ENCODE results near the gene PLCB1. TPM values are rescaled to one million over a fixed set of nuclear protein-coding genes. Genes with fewer than 3 reads are reported as not detected.

PLCB1 gene
- total and polyA plus RNA-seq, 2 of the 4 experiments (the other 2 are of a cell fraction): 5.6 to 16.1 TPM

DNA sequence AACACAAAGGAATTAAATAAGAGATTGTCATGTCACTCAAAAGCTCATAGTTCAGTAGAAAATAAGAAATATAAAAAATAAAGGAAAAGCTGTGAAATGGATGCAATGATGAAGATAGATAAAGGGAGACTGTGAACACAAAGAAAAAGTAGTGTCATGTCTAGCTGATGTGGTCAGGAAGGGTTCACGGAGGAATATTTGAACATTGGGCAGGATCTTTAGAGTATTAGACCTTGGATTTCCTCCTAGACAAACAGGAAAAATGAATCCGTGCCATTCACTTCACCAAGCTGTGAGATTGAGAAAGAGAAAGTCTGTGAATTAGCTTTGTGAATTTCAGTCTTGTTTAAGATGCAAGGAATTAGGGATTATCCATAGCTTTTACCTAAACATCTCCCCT, 522.4 kb downstream of the PLCB1 start:
- ATAC-seq (ENCODE audit: low read depth) (no peak), DNase-seq (no peak)
- dilution Hi-C loops (cut with HindIII; ENCODE audit: low sequenced_read_pairs, unreplicated experiment) (no loop called here), in situ Hi-C loops (cut with MboI; ENCODE audit: low sequenced_read_pairs) (no loop called here), intact Hi-C loops (cut with micrococcal nuclease) (no loop called here)
- H3K79me1 ChIP-seq (ENCODE audit: low read depth in 1 of 2, low read length in 2 of 2): no peaks in the 10 kb centered on the region
- H3K14ac ChIP-seq (replicated peaks; ENCODE audit: low read depth, low read length): no peak overlapping the region
- H2AFZ ChIP-seq (replicated peaks; ENCODE audit: low read length, poor library complexity): no peak overlapping the region
- ChIA-PET POLR2A (ENCODE audit: unreplicated experiment) (no interaction called here), CTCF (interaction anchor here (0.6 kb wide), 1 partner anchor 813 kb away, joined by 3 read pairs; no protein-coding TSS in a partner anchor)
- no peak overlapping the region for H3K56ac ChIP-seq (ENCODE audit: extremely low read depth, insufficient read depth, low read length)
- no peaks in the 10 kb centered on the region for H4K20me1 ChIP-seq (ENCODE audit: insufficient read depth, low read length)
- no peak overlapping the region; the same call in 1 of the 2 replicates for H2BK20ac ChIP-seq (ENCODE audit: low read depth, low read length)
- no TSS peak for BruUV-seq (replicated peaks)
- H3K27ac ChIP-seq (ENCODE audit: insufficient read depth, low read length): no peak overlapping the region
- H4K5ac ChIP-seq (ENCODE audit: low read depth, low read length): no peak overlapping the region
- WGBS, 2 experiments (ENCODE audit: extremely low coverage in 2 of 2, insufficient read length in 1 of 2): no CpG with 5 or more reads among the region's 2 CpGs
- H3K36me3 ChIP-seq (ENCODE audit: control insufficient read depth, insufficient read depth, low read length): no peaks in the 10 kb centered on the region
- H2AK5ac ChIP-seq (ENCODE audit: low read depth, low read length): no peak overlapping the region
- no peak overlapping the region for H2BK5ac ChIP-seq (ENCODE audit: low read depth, low read length, poor library complexity, severe bottlenecking)
- H3K18ac ChIP-seq (ENCODE audit: low read depth, low read length): no peak overlapping the region
- H3K4me3 ChIP-seq (ENCODE audit: insufficient read depth, low read depth, low read length): no peak overlapping the region
- no peak overlapping the region for H3K9ac ChIP-seq (ENCODE audit: low read depth, low read length)
- TF ChIP-seq RCOR1 (IDR thresholded peaks at IDR 0.05; ENCODE audit: insufficient replicate concordance, low read length): no peak
- no peak for TF ChIP-seq MXI1 (IDR thresholded peaks at IDR 0.05; ENCODE audit: borderline replicate concordance, low read depth, low read length)
- TF ChIP-seq BHLHE40 (IDR thresholded peaks at IDR 0.05; ENCODE audit: low read depth, low read length): no peak
- no peak for TF ChIP-seq CEBPB (IDR thresholded peaks at IDR 0.05; ENCODE audit: low read depth, low read length)
- TF ChIP-seq RFX5 (IDR thresholded peaks at IDR 0.05; ENCODE audit: low read depth, low read length): no peak
- no peak for TF ChIP-seq FOS (IDR thresholded peaks at IDR 0.05; ENCODE audit: low read depth, low read length)
- TF ChIP-seq SMC3 (IDR thresholded peaks at IDR 0.05; ENCODE audit: low read depth, low read length): no peak
- TF ChIP-seq MAZ (IDR thresholded peaks at IDR 0.05; ENCODE audit: borderline replicate concordance, low read depth, low read length): no peak
- TF ChIP-seq, protein P1, sequence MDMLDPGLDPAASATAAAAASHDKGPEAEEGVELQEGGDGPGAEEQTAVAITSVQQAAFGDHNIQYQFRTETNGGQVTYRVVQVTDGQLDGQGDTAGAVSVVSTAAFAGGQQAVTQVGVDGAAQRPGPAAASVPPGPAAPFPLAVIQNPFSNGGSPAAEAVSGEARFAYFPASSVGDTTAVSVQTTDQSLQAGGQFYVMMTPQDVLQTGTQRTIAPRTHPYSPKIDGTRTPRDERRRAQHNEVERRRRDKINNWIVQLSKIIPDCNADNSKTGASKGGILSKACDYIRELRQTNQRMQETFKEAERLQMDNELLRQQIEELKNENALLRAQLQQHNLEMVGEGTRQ (IDR thresholded peaks at IDR 0.05; ENCODE audit: low read depth, low read length): no peak
- TF ChIP-seq RAD21 (IDR thresholded peaks at IDR 0.05; ENCODE audit: low read length): no peak
- TF ChIP-seq POLR2A (IDR thresholded peaks at IDR 0.05; ENCODE audit: low read depth, low read length): no peak
- TF ChIP-seq, protein P2, sequence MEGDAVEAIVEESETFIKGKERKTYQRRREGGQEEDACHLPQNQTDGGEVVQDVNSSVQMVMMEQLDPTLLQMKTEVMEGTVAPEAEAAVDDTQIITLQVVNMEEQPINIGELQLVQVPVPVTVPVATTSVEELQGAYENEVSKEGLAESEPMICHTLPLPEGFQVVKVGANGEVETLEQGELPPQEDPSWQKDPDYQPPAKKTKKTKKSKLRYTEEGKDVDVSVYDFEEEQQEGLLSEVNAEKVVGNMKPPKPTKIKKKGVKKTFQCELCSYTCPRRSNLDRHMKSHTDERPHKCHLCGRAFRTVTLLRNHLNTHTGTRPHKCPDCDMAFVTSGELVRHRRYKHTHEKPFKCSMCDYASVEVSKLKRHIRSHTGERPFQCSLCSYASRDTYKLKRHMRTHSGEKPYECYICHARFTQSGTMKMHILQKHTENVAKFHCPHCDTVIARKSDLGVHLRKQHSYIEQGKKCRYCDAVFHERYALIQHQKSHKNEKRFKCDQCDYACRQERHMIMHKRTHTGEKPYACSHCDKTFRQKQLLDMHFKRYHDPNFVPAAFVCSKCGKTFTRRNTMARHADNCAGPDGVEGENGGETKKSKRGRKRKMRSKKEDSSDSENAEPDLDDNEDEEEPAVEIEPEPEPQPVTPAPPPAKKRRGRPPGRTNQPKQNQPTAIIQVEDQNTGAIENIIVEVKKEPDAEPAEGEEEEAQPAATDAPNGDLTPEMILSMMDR (conservative IDR thresholded peaks at IDR 0.05; ENCODE audit: low read depth, low read length): no peak
- H3K4me2 ChIP-seq (ENCODE audit: low read depth, low read length): no peak overlapping the region
- H4K8ac ChIP-seq (ENCODE audit: low read depth in 2 of 2, low read length in 2 of 2): no peak overlapping the region
- no peaks in the 10 kb centered on the region for H3K4me1 ChIP-seq (ENCODE audit: control insufficient read depth, insufficient read depth, low read length)
- H3K9me1 ChIP-seq (ENCODE audit: insufficient read depth, low read length): no peaks in the 10 kb centered on the region
- no peak overlapping the region for H3K23ac ChIP-seq (ENCODE audit: low read depth, low read length)
- no peak overlapping the region for H4K91ac ChIP-seq (ENCODE audit: insufficient read depth, low read depth, low read length)
- no peak overlapping the region for H3K4ac ChIP-seq (ENCODE audit: low read depth, low read length)
- no peak overlapping the region for H2BK15ac ChIP-seq (ENCODE audit: low read depth, low read length)
- H2AK9ac ChIP-seq (replicated peaks; ENCODE audit: low read depth, low read length, poor library complexity): no peak overlapping the region
- H2BK120ac ChIP-seq (ENCODE audit: low read depth, low read length): no peak overlapping the region
- H3K27me3 ChIP-seq (ENCODE audit: control insufficient read depth, insufficient read depth, low read length): no peaks in the 10 kb centered on the region
- H3K9me3 ChIP-seq (ENCODE audit: control insufficient read depth, insufficient read depth, low read length): no peaks in the 10 kb centered on the region
